Measurements from ENCODE around the gene NELFB.
"Not testable (repeated sequence)": the region's sequence is repeated elsewhere in the genome, so short reads cannot be mapped to it uniquely, and the experiment has no call there.

Gene NELFB

DNA sequence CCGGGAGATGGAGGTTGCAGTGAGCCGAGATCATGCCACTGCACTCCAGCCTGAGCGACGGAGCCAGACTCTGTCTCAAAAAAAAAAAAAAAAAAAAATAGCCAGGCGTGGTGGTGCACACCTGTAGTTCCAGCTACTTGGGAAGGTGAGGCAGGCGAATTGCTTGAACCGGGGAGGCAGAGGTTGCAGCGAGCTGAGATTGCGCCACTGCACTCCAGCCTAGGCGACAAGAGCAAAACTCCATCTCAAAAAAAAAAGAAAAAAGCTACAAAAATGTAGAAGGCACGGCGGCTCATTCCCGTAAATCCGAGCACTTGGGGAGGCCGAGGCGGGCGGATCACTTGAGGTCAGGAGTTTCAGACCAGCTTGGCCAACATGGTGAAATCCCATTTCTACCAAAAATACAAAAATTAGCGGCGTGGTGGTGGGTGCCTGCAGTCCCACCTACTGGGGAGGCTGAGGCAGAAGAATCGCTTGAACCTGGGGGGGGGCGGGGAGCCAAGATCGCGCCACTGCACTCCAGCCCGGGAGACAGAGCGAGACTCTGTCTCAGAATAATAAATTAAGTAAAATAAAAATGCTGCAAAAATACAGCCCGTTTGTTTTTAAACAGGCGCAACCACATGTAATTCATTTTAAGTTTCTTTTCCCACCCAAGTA, 15.5 kb upstream of the NELFB start:
- not testable (repeated sequence) for H3K9ac ChIP-seq (ENCODE audit: low read depth, low read length, poor library complexity); H2AK5ac ChIP-seq (ENCODE audit: low read depth, low read length); H2BK12ac ChIP-seq (ENCODE audit: low read length); H2BK120ac ChIP-seq (ENCODE audit: low read depth, low read length); H3K27me3 ChIP-seq (ENCODE audit: control insufficient read depth in 3 of 3, insufficient read depth in 3 of 3, low read depth in 1 of 3, low read length in 3 of 3); H3K4ac ChIP-seq (ENCODE audit: low read length); DNase-seq (ENCODE audit: low spot score); H3K9me3 ChIP-seq (replicated peaks in 1 of 2; ENCODE audit: control insufficient read depth in 2 of 2, insufficient read depth in 1 of 2, low read depth in 1 of 2, low read length in 2 of 2); H2BK5ac ChIP-seq (ENCODE audit: low read length); H4K91ac ChIP-seq (ENCODE audit: low read depth, low read length, poor library complexity); H3K18ac ChIP-seq (ENCODE audit: low read length); H4K8ac ChIP-seq (ENCODE audit: low read depth, low read length); H3K14ac ChIP-seq (ENCODE audit: low read length); H2BK15ac ChIP-seq (ENCODE audit: low read length); H3K23ac ChIP-seq (ENCODE audit: low read depth, low read length, poor library complexity)
- Histone ChIP-seq H3K4me2 (ENCODE audit: insufficient read depth, low read length, poor library complexity, severe bottlenecking) (peak overlapping the region; percentile 73), H3K4me3 (ENCODE audit: low read length in 2 of 2) (peak overlapping the region; percentile 67 to 93), H3K4me1 (ENCODE audit: control insufficient read depth in 2 of 2, insufficient read depth in 1 of 2, low read depth in 1 of 2, low read length in 2 of 2) (peaks cover 26 to 29% of the 10 kb centered on the region in 2 donors), H3K36me3 (replicated peaks in 1 of 2; ENCODE audit: control insufficient read depth in 2 of 2, insufficient read depth in 2 of 2, low read length in 2 of 2) (peaks cover 19 to 32% of the 10 kb centered on the region in 2 donors), H3K79me1 (ENCODE audit: low read depth, low read length) (peaks cover 29% of the 10 kb centered on the region), H3K27ac (replicated peaks; ENCODE audit: low read length) (peak overlapping the region; percentile 100), H2AFZ (ENCODE audit: low read length) (peak overlapping the region; percentile 89)
- WGBS, 2 donors (ENCODE audit: extremely low coverage in 2 of 2, insufficient read length in 2 of 2, insufficient replicate concordance in 1 of 2), result no CpG with 5 or more reads among the region's 27 CpGs

DNA sequence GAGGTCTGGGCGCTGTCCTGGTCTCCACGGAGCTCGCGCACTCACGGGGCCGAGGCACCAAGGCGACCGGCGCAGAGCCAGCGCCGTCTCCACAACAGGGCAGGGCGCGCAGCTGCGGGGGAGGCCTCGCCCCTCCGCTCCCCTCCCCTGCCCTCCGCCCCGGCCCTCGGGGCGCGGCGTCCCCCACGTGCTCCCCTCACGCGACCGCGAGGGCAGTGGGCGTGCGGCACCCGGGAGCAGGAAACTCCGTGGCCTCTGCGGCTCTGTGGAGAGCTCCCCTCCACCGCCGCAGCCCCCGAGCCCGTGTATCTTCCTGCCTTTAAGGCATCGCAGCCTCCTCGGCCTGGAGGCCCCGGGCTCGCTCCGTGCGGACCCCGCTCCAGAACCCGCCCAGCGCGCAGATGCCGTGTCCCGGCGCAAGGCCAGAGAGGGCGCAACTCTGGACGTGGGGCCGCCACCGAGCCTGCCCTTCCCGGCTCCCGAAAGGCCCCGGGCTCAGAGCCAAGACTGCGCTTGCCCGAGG, 14.7 kb upstream of the NELFB start:
- peak overlapping the region; percentile 73 for H2BK12ac ChIP-seq (ENCODE audit: low read length)
- no CpG with 5 or more reads among the region's 58 CpGs for WGBS, 2 donors (ENCODE audit: extremely low coverage in 2 of 2, insufficient read length in 2 of 2, insufficient replicate concordance in 1 of 2)
- peak overlapping the region; percentile 96 for H2AK5ac ChIP-seq (ENCODE audit: low read depth, low read length)
- no peak overlapping the region for H3K4ac ChIP-seq (ENCODE audit: low read length)
- peak overlapping the region; percentile 77 for H3K14ac ChIP-seq (ENCODE audit: low read length)
- H3K23ac ChIP-seq (ENCODE audit: low read depth, low read length, poor library complexity), result peak overlapping the region; percentile 100
- H3K27ac ChIP-seq (replicated peaks; ENCODE audit: low read length), result peak overlapping the region; percentile 100
- no peaks in the 10 kb centered on the region for H3K9me3 ChIP-seq (replicated peaks in 1 of 2; ENCODE audit: control insufficient read depth in 2 of 2, insufficient read depth in 1 of 2, low read depth in 1 of 2, low read length in 2 of 2)
- peak overlapping the region; percentile 67 to 93 for H3K4me3 ChIP-seq (ENCODE audit: low read length in 2 of 2)
- H3K27me3 ChIP-seq (ENCODE audit: control insufficient read depth in 3 of 3, insufficient read depth in 3 of 3, low read depth in 1 of 3, low read length in 3 of 3), result no peaks in the 10 kb centered on the region
- peak overlapping the region; percentile 97 for H3K18ac ChIP-seq (ENCODE audit: low read length)
- peaks cover 19 to 32% of the 10 kb centered on the region in 2 donors for H3K36me3 ChIP-seq (replicated peaks in 1 of 2; ENCODE audit: control insufficient read depth in 2 of 2, insufficient read depth in 2 of 2, low read length in 2 of 2)
- no peak overlapping the region for H4K91ac ChIP-seq (ENCODE audit: low read depth, low read length, poor library complexity)
- peaks cover 26 to 29% of the 10 kb centered on the region in 2 donors for H3K4me1 ChIP-seq (ENCODE audit: control insufficient read depth in 2 of 2, insufficient read depth in 1 of 2, low read depth in 1 of 2, low read length in 2 of 2)
- H2BK5ac ChIP-seq (ENCODE audit: low read length), result peak overlapping the region; percentile 84
- peak overlapping the region; percentile 96 for H2BK15ac ChIP-seq (ENCODE audit: low read length)
- H4K8ac ChIP-seq (ENCODE audit: low read depth, low read length), result no peak overlapping the region
- no peak for DNase-seq (ENCODE audit: low spot score)
- no peak overlapping the region for H2BK120ac ChIP-seq (ENCODE audit: low read depth, low read length)
- H2AFZ ChIP-seq (ENCODE audit: low read length), result peak overlapping the region; percentile 89
- peak overlapping the region; percentile 73 for H3K4me2 ChIP-seq (ENCODE audit: insufficient read depth, low read length, poor library complexity, severe bottlenecking)
- peaks cover 29% of the 10 kb centered on the region for H3K79me1 ChIP-seq (ENCODE audit: low read depth, low read length)
- H3K9ac ChIP-seq (ENCODE audit: low read depth, low read length, poor library complexity), result peak overlapping the region; percentile 100

DNA sequence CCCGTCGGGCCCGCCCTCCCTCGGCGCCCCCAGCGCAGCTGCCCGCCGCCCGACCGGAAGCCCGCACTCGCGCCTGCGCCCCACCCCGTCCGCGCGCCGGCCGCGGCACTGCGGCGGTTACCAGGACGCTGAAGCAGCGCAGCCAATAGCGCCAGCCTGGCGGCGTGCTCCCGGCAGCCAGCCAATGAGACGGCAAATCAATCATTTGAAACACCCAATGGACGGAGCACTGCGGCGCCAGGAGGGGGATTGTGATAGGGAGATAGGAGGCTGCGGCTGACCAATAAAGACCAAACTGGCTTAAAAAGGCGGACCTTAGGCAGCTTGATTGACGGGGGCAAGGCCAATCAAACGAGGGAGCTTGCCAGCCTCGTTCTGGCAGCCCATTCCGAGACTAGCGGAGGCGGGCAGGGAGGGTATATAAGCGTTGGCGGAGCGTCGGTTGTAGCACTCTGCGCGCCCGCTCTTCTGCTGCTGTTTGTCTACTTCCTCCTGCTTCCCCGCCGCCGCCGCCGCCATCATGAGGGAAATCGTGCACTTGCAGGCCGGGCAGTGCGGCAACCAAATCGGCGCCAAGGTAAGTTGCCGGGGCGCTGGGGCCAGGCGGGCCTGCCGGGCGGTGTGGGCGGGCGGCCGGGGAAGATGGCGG, 14.2 kb upstream of the NELFB start, which contains the start of gene TUBB4B:
TUBB4B (plus strand) TSS at position 447 of the 649 bp plus-strand sequence; CDS start at position 521, 74 bp downstream.
- no peak within 1 kb of the TSS for H4K91ac ChIP-seq (ENCODE audit: low read depth, low read length, poor library complexity)
- WGBS, 2 donors (ENCODE audit: extremely low coverage in 2 of 2, insufficient read length in 2 of 2, insufficient replicate concordance in 1 of 2), result no CpG with 5 or more reads among the region's 67 CpGs

More for the DNA sequence above, 14.2 kb upstream of the NELFB start, which contains the start of gene TUBB4B:
- Histone ChIP-seq H3K23ac (ENCODE audit: low read depth, low read length, poor library complexity) (peak within 1 kb of the TSS; percentile 100), H3K18ac (ENCODE audit: low read length) (peak within 1 kb of the TSS; percentile 97), H2BK120ac (ENCODE audit: low read depth, low read length) (no peak within 1 kb of the TSS), H2BK12ac (ENCODE audit: low read length) (peak within 1 kb of the TSS; percentile 73), H2BK5ac (ENCODE audit: low read length) (peak within 1 kb of the TSS; percentile 84), H3K79me1 (ENCODE audit: low read depth, low read length) (peaks cover 27% of the 10 kb centered on the region), H3K4ac (ENCODE audit: low read length) (peak within 1 kb of the TSS; percentile 76), H3K4me3 (ENCODE audit: low read length in 2 of 2) (peak within 1 kb of the TSS; percentile 90 to 96), H3K4me2 (ENCODE audit: insufficient read depth, low read length, poor library complexity, severe bottlenecking) (peak within 1 kb of the TSS; percentile 84), H2BK15ac (ENCODE audit: low read length) (peak within 1 kb of the TSS; percentile 96), H3K9me3 (replicated peaks in 1 of 2; ENCODE audit: control insufficient read depth in 2 of 2, insufficient read depth in 1 of 2, low read depth in 1 of 2, low read length in 2 of 2) (no peaks in the 10 kb centered on the region), H4K8ac (ENCODE audit: low read depth, low read length) (no peak within 1 kb of the TSS), H3K27me3 (ENCODE audit: control insufficient read depth in 3 of 3, insufficient read depth in 3 of 3, low read depth in 1 of 3, low read length in 3 of 3) (peaks cover 0 to 2% (median 0%) of the 10 kb centered on the region in 3 experiments), H2AK5ac (ENCODE audit: low read depth, low read length) (peak within 1 kb of the TSS; percentile 98), H3K36me3 (replicated peaks in 1 of 2; ENCODE audit: control insufficient read depth in 2 of 2, insufficient read depth in 2 of 2, low read length in 2 of 2) (peaks cover 19 to 32% of the 10 kb centered on the region in 2 donors), H3K27ac (replicated peaks; ENCODE audit: low read length) (peak within 1 kb of the TSS; percentile 100), H3K4me1 (ENCODE audit: control insufficient read depth in 2 of 2, insufficient read depth in 1 of 2, low read depth in 1 of 2, low read length in 2 of 2) (peaks cover 26 to 29% of the 10 kb centered on the region in 2 donors), H3K14ac (ENCODE audit: low read length) (peak within 1 kb of the TSS; percentile 77), H3K9ac (ENCODE audit: low read depth, low read length, poor library complexity) (peak within 1 kb of the TSS; percentile 100), H2AFZ (ENCODE audit: low read length) (peak within 1 kb of the TSS; percentile 89)
- peak; percentile 100 for DNase-seq (ENCODE audit: low spot score)

Data from neuronal stem cell (in vitro differentiated cells).